ENCODE data around the gene MTCP1. TPM values are rescaled to one million over a fixed set of nuclear protein-coding genes. Genes with fewer than 3 reads are reported as not detected.

The MTCP1 gene
- total RNA-seq, 2 experiments from 2014 or later, result 17.0 to 18.9 TPM

DNA sequence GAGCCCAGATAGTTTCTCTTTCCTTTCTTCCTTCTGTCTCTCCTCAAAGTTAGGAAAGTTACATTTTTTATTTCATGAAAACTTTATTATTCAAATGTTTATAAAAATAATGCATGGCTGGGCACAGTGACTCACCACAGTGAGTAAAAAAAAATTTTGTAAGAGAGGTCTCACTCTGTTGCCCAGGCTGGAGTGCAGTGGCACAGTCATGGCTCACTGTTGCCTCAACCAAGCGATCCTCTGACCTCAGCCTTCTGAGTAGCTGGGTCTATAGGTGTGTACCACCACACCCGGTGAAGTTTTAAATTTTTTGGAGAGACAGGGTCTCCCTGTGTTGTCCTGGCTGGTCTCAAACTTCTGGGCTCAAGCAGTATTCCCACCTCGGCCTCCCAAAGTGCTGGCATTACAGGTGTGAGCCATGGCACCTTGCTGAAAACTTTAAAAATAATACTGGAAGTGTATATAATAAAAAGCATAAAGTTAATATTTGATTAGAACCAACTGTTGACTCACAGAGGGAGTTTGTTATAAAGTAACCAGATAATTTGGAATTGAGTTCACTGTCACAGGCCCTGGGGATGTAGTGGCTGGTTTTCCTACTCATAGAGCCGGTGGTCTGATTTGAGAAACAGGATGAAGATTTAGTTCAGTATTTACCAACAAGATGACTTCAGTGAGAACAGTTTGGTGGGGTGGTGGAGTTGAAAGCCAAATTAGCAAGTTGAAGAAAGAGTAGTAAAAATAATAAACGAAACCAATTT is 18.0 kb downstream of the MTCP1 start:
- H3K27me3 Mint-ChIP-seq, result no peaks in the 10 kb centered on the region
- ATAC-seq (ENCODE audit: poor library complexity) (no peak), DNase-seq (no peak)
- H3K9me3 Mint-ChIP-seq, result no peaks in the 10 kb centered on the region
- H3K36me3 Mint-ChIP-seq (ENCODE audit: low read depth), result peaks cover 51% of the 10 kb centered on the region
- H3K4me1 Mint-ChIP-seq (ENCODE audit: low read depth), result peaks cover 51% of the 10 kb centered on the region
- Histone ChIP-seq H3K4me1 (ENCODE audit: insufficient read depth, low read length) (peaks cover 17% of the 10 kb centered on the region), H3K9me3 (ENCODE audit: control insufficient read depth in 1 of 2, insufficient read depth in 1 of 2, low read length in 2 of 2) (no peaks in the 10 kb centered on the region), H3K27ac (ENCODE audit: low read depth in 1 of 2, low read length in 2 of 2) (no peak overlapping the region), H3K27me3 (ENCODE audit: control insufficient read depth in 1 of 2, insufficient read depth in 2 of 2, low read length in 2 of 2) (no peaks in the 10 kb centered on the region), H3K4me3 (ENCODE audit: low read length) (no peak overlapping the region), H3K36me3 (ENCODE audit: insufficient read depth, low read length) (peaks cover 18% of the 10 kb centered on the region)
- no peak overlapping the region for H3K4me3 Mint-ChIP-seq
- peak overlapping the region; percentile 64 for H3K27ac Mint-ChIP-seq
- intact Hi-C loops (cut with DNase I, micrococcal nuclease), result no loop called here
- CTCF ChIA-PET, result no interaction called here
- POLR2A ChIA-PET, result no interaction called here
- TF ChIP-seq, protein P1, sequence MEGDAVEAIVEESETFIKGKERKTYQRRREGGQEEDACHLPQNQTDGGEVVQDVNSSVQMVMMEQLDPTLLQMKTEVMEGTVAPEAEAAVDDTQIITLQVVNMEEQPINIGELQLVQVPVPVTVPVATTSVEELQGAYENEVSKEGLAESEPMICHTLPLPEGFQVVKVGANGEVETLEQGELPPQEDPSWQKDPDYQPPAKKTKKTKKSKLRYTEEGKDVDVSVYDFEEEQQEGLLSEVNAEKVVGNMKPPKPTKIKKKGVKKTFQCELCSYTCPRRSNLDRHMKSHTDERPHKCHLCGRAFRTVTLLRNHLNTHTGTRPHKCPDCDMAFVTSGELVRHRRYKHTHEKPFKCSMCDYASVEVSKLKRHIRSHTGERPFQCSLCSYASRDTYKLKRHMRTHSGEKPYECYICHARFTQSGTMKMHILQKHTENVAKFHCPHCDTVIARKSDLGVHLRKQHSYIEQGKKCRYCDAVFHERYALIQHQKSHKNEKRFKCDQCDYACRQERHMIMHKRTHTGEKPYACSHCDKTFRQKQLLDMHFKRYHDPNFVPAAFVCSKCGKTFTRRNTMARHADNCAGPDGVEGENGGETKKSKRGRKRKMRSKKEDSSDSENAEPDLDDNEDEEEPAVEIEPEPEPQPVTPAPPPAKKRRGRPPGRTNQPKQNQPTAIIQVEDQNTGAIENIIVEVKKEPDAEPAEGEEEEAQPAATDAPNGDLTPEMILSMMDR (IDR thresholded peaks at IDR 0.05), result no peak

DNA sequence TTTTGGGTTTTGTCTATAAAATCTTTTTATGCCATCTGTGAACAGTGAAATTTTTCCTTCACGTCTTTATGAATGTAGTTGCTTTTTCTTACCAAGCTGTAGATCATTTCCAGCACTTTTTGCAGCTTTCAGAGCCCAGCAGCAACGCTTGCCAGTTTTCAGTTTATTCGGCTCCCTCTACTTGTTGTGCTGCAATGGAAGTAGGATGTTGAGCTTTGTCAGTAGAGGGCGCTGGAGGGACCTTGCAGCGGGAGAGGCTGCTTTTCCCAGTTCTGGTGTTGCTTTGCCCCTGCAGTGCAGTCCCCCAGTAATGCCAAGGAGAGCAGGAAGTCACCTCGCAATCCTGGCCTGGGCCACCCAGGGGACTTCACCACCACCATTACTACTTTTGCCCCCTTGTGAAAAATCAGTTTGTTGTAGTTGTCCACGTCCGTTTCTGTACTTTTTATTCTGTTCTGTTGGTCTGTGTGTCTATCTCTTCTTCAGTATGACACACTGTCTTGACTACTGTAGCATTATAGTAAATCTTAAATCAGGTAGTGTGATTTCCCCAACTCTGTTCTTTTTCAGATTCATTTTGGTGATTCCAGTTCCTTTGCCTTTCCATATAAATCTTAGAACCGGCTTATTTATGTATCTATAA is 21.8 kb downstream of the MTCP1 start:
- Mint-ChIP-seq H3K27me3 (no peaks in the 10 kb centered on the region), H3K4me1 (ENCODE audit: low read depth) (peaks cover 38% of the 10 kb centered on the region), H3K27ac (peak overlapping the region; percentile 85), H3K4me3 (no peak overlapping the region), H3K36me3 (ENCODE audit: low read depth) (peaks cover 70% of the 10 kb centered on the region), H3K9me3 (no peaks in the 10 kb centered on the region)
- Histone ChIP-seq H3K4me1 (ENCODE audit: insufficient read depth, low read length) (peaks cover 3% of the 10 kb centered on the region), H3K9me3 (ENCODE audit: control insufficient read depth in 1 of 2, insufficient read depth in 1 of 2, low read length in 2 of 2) (no peaks in the 10 kb centered on the region), H3K36me3 (ENCODE audit: insufficient read depth, low read length) (peaks cover 28% of the 10 kb centered on the region), H3K4me3 (ENCODE audit: low read length) (no peak overlapping the region), H3K27me3 (ENCODE audit: control insufficient read depth in 1 of 2, insufficient read depth in 2 of 2, low read length in 2 of 2) (no peaks in the 10 kb centered on the region), H3K27ac (ENCODE audit: low read depth in 1 of 2, low read length in 2 of 2) (no peak overlapping the region)
- peak; percentile 74 for ATAC-seq (ENCODE audit: poor library complexity)
- peak in 11 of 14 experiments; percentile 14 to 77 (median 40) for DNase-seq
- intact Hi-C loops (cut with DNase I, micrococcal nuclease), result no loop called here
- POLR2A ChIA-PET, result interaction anchor here (1.6 kb wide), 1 partner anchor 22 kb away, joined by 6 read pairs; the partner anchor contains the start of gene FUNDC2
- CTCF ChIA-PET, result interaction anchor here (1.0 kb wide), 2 partner anchors 9 to 45 kb away, joined by 3 to 9 read pairs; no protein-coding TSS in a partner anchor
- TF ChIP-seq, protein P1 (IDR thresholded peaks at IDR 0.05), result peak; percentile 54

DNA sequence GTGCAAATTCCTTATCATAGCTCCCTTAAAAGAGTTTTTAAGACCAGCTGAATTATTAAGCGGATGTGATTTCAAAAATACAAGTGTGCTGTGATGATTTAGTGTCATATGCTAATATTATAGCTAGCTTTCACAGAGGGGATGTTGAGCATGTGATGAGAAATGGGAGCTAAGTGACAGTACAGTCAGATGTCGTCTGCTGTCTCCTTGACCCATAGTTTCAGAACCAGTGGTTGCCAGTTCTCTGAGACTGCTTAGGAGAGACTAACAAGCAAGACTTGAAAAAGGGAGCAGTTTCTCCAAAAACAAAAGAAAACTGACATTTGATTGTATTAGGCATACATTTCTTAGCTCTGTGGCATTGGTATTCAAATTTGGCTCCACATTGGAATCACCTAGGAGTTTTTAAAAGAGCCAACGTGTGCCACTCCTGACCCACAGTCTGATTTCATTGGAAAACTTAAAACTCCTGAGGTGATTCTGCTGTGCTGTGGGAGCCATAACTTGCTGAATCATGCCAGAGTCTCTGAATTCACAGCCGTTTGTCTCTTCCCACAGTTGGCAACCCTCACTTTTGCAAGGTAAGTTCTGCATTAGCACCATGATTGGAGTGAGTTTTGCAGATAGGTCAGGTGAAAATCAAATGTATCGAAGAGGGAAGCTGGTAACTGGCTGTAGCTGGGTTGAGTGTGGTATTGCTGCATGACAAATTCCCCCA is 24.0 kb downstream of the MTCP1 start:
- CTCF ChIA-PET, result no interaction called here

More for the DNA sequence above, 24.0 kb downstream of the MTCP1 start:
- Histone ChIP-seq H3K36me3 (ENCODE audit: insufficient read depth, low read length) (peaks cover 18% of the 10 kb centered on the region), H3K27ac (ENCODE audit: low read depth in 1 of 2, low read length in 2 of 2) (no peak overlapping the region), H3K4me1 (ENCODE audit: insufficient read depth, low read length) (peaks cover 3% of the 10 kb centered on the region), H3K4me3 (ENCODE audit: low read length) (no peak overlapping the region), H3K9me3 (ENCODE audit: control insufficient read depth in 1 of 2, insufficient read depth in 1 of 2, low read length in 2 of 2) (no peaks in the 10 kb centered on the region), H3K27me3 (ENCODE audit: control insufficient read depth in 1 of 2, insufficient read depth in 2 of 2, low read length in 2 of 2) (no peaks in the 10 kb centered on the region)
- Mint-ChIP-seq H3K9me3 (no peaks in the 10 kb centered on the region), H3K27ac (no peak overlapping the region), H3K27me3 (no peaks in the 10 kb centered on the region), H3K4me3 (no peak overlapping the region), H3K4me1 (ENCODE audit: low read depth) (peaks cover 42% of the 10 kb centered on the region), H3K36me3 (ENCODE audit: low read depth) (peaks cover 65% of the 10 kb centered on the region)
- TF ChIP-seq, protein P1 (IDR thresholded peaks at IDR 0.05), result no peak
- no peak for ATAC-seq (ENCODE audit: poor library complexity)
- intact Hi-C loops (cut with DNase I, micrococcal nuclease), result no loop called here
- POLR2A ChIA-PET, result no interaction called here
- no peak for DNase-seq
